Smooth muscle cell (in vitro differentiated cells): ENCODE results near the gene ARHGEF1. TPM values are rescaled to one million over a fixed set of nuclear protein-coding genes. Genes with fewer than 3 reads are reported as not detected.

Experiments used
- DNase-seq: peaks from one replicate; lab custom pipeline; 2025; ENCODE audit not compliant: unreplicated experiment; lab: John Stamatoyannopoulos, UW
- H2AFZ ChIP-seq: fragments of 200-600 bp; sonication (generic); 2 replicates; pipeline ENCODE4 v1.6.0; 2016; ENCODE audit warnings: antibody characterized with exemption, low read depth, mild to moderate bottlenecking
- H3F3A ChIP-seq: fragments of 200-600 bp; sonication (generic); 2 replicates; pipeline ENCODE4 v1.6.0; 2017; ENCODE audit warnings: antibody characterized with exemption, low read depth
- H3K27ac ChIP-seq: fragments of 200-600 bp; sonication (generic); 2 replicates; pipeline ENCODE4 v1.5.1; 2016; ENCODE audit warnings: low read depth, mild to moderate bottlenecking
- H3K27me3 ChIP-seq: fragments of 200-600 bp; sonication (generic); 2 replicates; pipeline ENCODE4 v1.6.1; 2016; ENCODE audit warnings: low read depth, mild to moderate bottlenecking
- H3K36me3 ChIP-seq: fragments of 200-600 bp; sonication (generic); 2 replicates; pipeline ENCODE4 v1.5.1; 2016; ENCODE audit warnings: low read depth
- H3K4me1 ChIP-seq: fragments of 200-600 bp; sonication (generic); 2 replicates; pipeline ENCODE4 v1.5.1; 2016; ENCODE audit warnings: low read depth
- H3K4me2 ChIP-seq: fragments of 200-600 bp; sonication (generic); 2 replicates; pipeline ENCODE4 v1.6.0; 2016; ENCODE audit warnings: mild to moderate bottlenecking
- H3K4me3 ChIP-seq: fragments of 200-600 bp; sonication (generic); 2 replicates; pipeline ENCODE4 v1.5.1; 2016; ENCODE audit warnings: mild to moderate bottlenecking
- H3K79me2 ChIP-seq: fragments of 200-600 bp; sonication (generic); 2 replicates; pipeline ENCODE4 v1.6.0; 2016; ENCODE audit warnings: low read depth, mild to moderate bottlenecking
- H3K9ac ChIP-seq: fragments of 200-600 bp; sonication (generic); 2 replicates; pipeline ENCODE4 v1.6.0; 2016; ENCODE audit warnings: low read depth
- H3K9me3 ChIP-seq: fragments of 200-600 bp; sonication (generic); replicated peaks from 2 replicates; pipeline ENCODE4 v1.5.1; 2016; ENCODE audit warnings: low read depth
- H4K20me1 ChIP-seq: fragments of 200-600 bp; sonication (generic); 2 replicates; pipeline ENCODE4 v1.6.0; 2016; ENCODE audit warnings: low read depth
- CTCF ChIP-seq: fragments of 200-600 bp; sonication (generic); IDR thresholded peaks from 2 replicates; pipeline ENCODE4 v1.5.1; 2017; ENCODE audit warnings: borderline replicate concordance, mild to moderate bottlenecking, antibody characterized with exemption; ENCODE audit not compliant: insufficient read depth, poor library complexity, severe bottlenecking
- WGBS: methylation state at CpG from one replicate; pipeline ENCODE4 v1.1.7; 2016; ENCODE audit warnings: low lambda C conversion rate; 5-methylcytosine and 5-hydroxymethylcytosine counted together
- polyA plus RNA-seq: library from polyadenylated mRNA; unstranded; fragments of >200 nt; fragmentation: Nextera tagmentation; extraction: Ambion mirVana; gene quantifications from 2 replicates; pipeline ENCODE4 v1.2.1, GENCODE V29; 2016
- total RNA-seq: library from RNA; depleted of rRNA; stranded (reverse); fragments of >200 nt; gene quantifications from 2 replicates; pipeline ENCODE4 v1.2.3, GENCODE V29; 2014

The ARHGEF1 gene
- total and polyA plus RNA-seq, 2 experiments from 2014 or later = 24.3 to 69.6 TPM

- Histone ChIP-seq H3K27ac (no peak overlapping the region), H4K20me1 (no peaks in the 10 kb centered on the region), H3K27me3 (peaks cover 26% of the 10 kb centered on the region), H3K9ac (peak overlapping the region; percentile 34), H3K79me2 (no peaks in the 10 kb centered on the region), H3K36me3 (no peaks in the 10 kb centered on the region), H3F3A (no peaks in the 10 kb centered on the region), H3K4me3 (peak overlapping the region; percentile 68), H3K4me1 (no peaks in the 10 kb centered on the region), H3K9me3 (no peaks in the 10 kb centered on the region), H3K4me2 (peak overlapping the region; percentile 95), H2AFZ (peak overlapping the region; percentile 31)
- WGBS = 2% methylated on average over 63 of the region's 83 CpGs
- no peak for DNase-seq
- TF ChIP-seq CTCF = no peak
Measured at GRCh38 chr19:41939861-41940730, 57.1 kb downstream of the ARHGEF1 start.

- Histone ChIP-seq H3K4me1 (no peaks in the 10 kb centered on the region), H3K9me3 (no peaks in the 10 kb centered on the region), H3K27ac (no peak overlapping the region), H4K20me1 (no peaks in the 10 kb centered on the region), H3K4me2 (peak overlapping the region; percentile 95), H3K9ac (peak overlapping the region; percentile 34), H2AFZ (no peak overlapping the region), H3K36me3 (no peaks in the 10 kb centered on the region), H3F3A (no peaks in the 10 kb centered on the region), H3K4me3 (peak overlapping the region; percentile 68), H3K79me2 (no peaks in the 10 kb centered on the region), H3K27me3 (peaks cover 21% of the 10 kb centered on the region)
- 75% methylated on average over 6 of the region's 53 CpGs for WGBS
- DNase-seq = no peak
- TF ChIP-seq CTCF = no peak
Measured at GRCh38 chr19:41940731-41941409, 57.9 kb downstream of the ARHGEF1 start.

- H4K20me1 ChIP-seq = no peaks in the 10 kb centered on the region
- DNase-seq = no peak
- no peak for TF ChIP-seq CTCF
Measured at GRCh38 chr19:41941410-41942202, 58.6 kb downstream of the ARHGEF1 start.

More at GRCh38 chr19:41941410-41942202, 58.6 kb downstream of the ARHGEF1 start:
- no peak overlapping the region for H3K9ac ChIP-seq
- no peaks in the 10 kb centered on the region for H3K79me2 ChIP-seq
- H3K27ac ChIP-seq = no peak overlapping the region
- H2AFZ ChIP-seq = no peak overlapping the region
- no peaks in the 10 kb centered on the region for H3K9me3 ChIP-seq
- no peaks in the 10 kb centered on the region for H3F3A ChIP-seq
- no peaks in the 10 kb centered on the region for H3K4me1 ChIP-seq
- no peak overlapping the region for H3K4me3 ChIP-seq
- no peaks in the 10 kb centered on the region for H3K36me3 ChIP-seq
- peak overlapping the region; percentile 95 for H3K4me2 ChIP-seq
- H3K27me3 ChIP-seq = peaks cover 14% of the 10 kb centered on the region
- 84% methylated on average over 9 of the region's 9 CpGs for WGBS
